PFSK-1 (cell line): ENCODE results near the gene TDRD6.

ENCODE experiments used
- FOXP2 ChIP-seq: optimal IDR thresholded peaks from 2 replicates; pipeline ENCODE3; 2011; ENCODE audit warnings: borderline replicate concordance, control low read depth, inconsistent platforms; ENCODE audit not compliant: insufficient read depth; ENCODE audit errors: extremely low read length, extremely low read depth
- POLR2AphosphoS5 ChIP-seq: IDR thresholded peaks from 2 replicates; pipeline ENCODE4 v1.6.1; 2012; ENCODE audit warnings: low read depth, mild to moderate bottlenecking, control low read depth, low read length, moderate library complexity
- SIN3A ChIP-seq: IDR thresholded peaks from 2 replicates; pipeline ENCODE4 v1.6.1; 2012; ENCODE audit warnings: mild to moderate bottlenecking, low read length, moderate library complexity, borderline replicate concordance; ENCODE audit not compliant: insufficient read depth
- TAF1 ChIP-seq: IDR thresholded peaks from 2 replicates; pipeline ENCODE4 v1.6.1; 2012; ENCODE audit warnings: low read length, control low read depth, borderline replicate concordance; ENCODE audit not compliant: insufficient read depth
- TF ChIP-seq, protein P1 (sequence below), 2 experiments: IDR thresholded peaks; 2 replicates each; pipeline versions ENCODE4 v1.6.1 to v1.8.0; 2011 to 2012; ENCODE audit warnings: low read depth in 2 of 2, low read length in 2 of 2, control low read depth in 1 of 2, inconsistent platforms in 1 of 2, mild to moderate bottlenecking in 1 of 2, moderate library complexity in 1 of 2; ENCODE audit not compliant: insufficient read depth in 1 of 2

TDRD6 gene

DNA sequence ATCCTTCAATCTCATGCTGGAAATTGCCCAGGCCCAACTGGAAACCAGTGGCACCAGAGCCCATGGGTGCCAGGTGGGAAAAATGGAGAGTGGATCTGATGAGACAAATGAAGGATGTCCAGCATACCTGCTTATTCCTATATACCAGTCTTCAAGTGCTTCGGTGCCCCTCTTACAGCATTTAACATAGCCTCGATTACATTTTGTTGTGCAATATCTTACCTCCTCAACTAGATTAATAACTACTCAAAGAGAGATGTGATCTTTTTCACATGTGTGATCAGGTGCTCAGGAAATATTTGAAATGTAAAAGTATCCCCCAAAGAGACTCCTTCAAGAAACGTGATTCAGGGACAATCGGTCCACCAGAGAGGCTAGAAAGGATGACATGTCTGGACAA, 54.2 kb downstream of the TDRD6 start:
- TF ChIP-seq, protein P1, sequence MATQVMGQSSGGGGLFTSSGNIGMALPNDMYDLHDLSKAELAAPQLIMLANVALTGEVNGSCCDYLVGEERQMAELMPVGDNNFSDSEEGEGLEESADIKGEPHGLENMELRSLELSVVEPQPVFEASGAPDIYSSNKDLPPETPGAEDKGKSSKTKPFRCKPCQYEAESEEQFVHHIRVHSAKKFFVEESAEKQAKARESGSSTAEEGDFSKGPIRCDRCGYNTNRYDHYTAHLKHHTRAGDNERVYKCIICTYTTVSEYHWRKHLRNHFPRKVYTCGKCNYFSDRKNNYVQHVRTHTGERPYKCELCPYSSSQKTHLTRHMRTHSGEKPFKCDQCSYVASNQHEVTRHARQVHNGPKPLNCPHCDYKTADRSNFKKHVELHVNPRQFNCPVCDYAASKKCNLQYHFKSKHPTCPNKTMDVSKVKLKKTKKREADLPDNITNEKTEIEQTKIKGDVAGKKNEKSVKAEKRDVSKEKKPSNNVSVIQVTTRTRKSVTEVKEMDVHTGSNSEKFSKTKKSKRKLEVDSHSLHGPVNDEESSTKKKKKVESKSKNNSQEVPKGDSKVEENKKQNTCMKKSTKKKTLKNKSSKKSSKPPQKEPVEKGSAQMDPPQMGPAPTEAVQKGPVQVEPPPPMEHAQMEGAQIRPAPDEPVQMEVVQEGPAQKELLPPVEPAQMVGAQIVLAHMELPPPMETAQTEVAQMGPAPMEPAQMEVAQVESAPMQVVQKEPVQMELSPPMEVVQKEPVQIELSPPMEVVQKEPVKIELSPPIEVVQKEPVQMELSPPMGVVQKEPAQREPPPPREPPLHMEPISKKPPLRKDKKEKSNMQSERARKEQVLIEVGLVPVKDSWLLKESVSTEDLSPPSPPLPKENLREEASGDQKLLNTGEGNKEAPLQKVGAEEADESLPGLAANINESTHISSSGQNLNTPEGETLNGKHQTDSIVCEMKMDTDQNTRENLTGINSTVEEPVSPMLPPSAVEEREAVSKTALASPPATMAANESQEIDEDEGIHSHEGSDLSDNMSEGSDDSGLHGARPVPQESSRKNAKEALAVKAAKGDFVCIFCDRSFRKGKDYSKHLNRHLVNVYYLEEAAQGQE (IDR thresholded peaks at IDR 0.05; ENCODE audit: insufficient read depth in 1 of 2, low read depth in 2 of 2, low read length in 2 of 2) = no peak
- TF ChIP-seq TAF1 (no peak), FOXP2 (no peak), SIN3A (no peak), POLR2AphosphoS5 (no peak)

DNA sequence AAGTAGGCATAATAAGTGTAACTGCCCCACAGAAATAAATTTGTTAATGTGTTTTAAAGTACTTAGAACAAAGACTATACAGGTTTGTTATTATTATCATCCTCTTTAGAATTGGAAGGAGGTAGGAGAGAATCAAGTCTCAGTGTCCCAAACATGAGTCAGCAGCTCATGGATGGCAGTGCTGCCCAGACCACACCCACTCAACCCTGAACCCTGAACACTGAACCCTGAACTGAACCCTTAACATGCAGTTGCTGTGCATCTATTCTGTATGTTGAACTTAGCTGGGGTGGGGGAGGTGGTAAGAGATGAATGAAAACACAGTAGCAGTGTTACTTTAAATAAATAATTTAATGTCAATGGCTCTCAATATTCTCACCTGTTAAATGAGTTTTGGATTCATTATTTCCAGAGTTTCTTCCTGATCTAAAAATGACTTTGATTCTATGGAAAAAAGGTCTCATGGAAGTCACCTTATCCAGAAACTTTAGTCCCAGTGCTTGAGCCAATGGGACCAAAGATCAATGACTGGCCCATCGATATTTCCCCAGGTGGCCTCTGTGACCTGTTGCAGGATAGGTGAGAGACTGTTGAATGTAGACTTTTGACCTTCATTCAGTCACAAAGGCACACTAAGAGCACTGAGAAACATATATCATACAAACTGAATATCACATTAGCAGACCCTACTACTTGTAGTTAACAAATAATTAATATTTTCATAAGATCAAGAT, 55.9 kb downstream of the TDRD6 start:
- TF ChIP-seq POLR2AphosphoS5 (no peak), TAF1 (no peak), FOXP2 (no peak), SIN3A (no peak)
- TF ChIP-seq, protein P1 (IDR thresholded peaks at IDR 0.05; ENCODE audit: insufficient read depth in 1 of 2, low read depth in 2 of 2, low read length in 2 of 2) = no peak

DNA sequence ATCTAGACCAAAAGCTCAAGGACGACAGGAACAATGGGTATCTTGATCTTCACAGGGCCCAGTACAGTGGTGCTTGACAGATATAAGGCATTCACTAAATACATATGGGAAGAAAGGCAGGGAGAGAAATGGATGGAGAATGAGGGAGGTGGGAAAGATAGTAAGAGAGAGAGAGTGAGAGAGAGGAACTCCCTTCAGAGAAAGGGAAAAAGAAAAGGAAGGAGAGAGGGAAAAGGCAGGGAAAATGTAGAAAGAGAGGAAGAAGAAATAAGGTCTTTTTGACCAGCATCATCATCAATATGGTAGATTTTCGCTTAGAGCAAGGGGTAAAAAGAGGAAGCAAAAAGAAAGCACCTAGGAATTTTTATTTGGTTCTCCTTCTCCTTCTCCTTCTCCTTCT, 58.3 kb downstream of the TDRD6 start:
- TF ChIP-seq FOXP2 (no peak), SIN3A (no peak), TAF1 (no peak), POLR2AphosphoS5 (no peak)
- TF ChIP-seq, protein P1 (IDR thresholded peaks at IDR 0.05; ENCODE audit: insufficient read depth in 1 of 2, low read depth in 2 of 2, low read length in 2 of 2) = no peak

DNA sequence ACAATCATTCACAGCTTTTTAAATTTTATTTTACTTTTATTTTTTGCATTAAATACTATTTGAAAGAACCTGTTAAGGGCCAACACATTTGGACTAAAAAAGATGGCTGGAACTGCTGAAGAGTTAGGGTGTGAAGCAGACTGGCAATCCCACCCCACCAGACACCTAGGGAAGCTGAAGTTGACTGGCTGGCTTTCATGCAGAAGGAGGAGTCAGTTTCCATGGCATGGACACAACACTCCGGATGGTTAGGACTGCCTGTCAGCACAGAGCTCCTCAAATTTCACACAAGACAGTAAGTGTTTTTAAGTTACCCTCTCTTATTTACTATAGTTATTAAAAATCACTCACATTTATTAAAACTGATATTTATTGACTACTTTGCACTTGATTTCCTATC, 59.0 kb downstream of the TDRD6 start, which contains the start of gene ANKRD66:
TSS of gene ANKRD66 (plus strand) at position 238 of the 400 bp plus-strand sequence. CDS start 5,016 bp downstream, outside the sequence.
- no peak for TF ChIP-seq POLR2AphosphoS5
- no peak for TF ChIP-seq SIN3A

DNA sequence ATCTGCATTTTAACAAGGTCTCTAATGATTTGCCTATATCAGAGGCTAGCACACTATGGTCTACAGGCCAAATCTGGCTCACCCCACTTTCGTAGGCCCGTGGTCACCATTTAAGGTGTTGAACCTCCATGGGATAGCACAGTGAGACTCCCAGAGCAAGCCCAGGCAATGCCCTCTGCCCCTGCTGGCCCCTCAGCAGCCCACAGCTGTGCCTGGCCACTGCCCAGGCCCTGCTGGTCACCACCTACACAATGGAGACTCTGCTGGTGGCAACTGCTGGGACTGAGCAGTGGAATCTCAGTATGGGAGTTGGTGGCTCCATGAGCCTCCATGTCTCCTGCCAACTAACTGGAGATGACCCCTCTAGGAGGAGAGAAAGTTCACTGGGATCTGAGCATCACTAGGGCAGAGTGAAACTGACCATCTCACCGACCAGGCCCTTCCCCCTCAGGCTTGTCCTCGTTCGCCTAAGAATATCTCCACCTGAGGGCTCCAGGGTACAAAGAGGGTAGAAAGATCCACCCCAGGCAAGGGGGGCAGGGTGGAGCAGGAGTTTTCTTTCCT, 61.3 kb downstream of the TDRD6 start:
- TF ChIP-seq FOXP2 (no peak), TAF1 (no peak), SIN3A (no peak), POLR2AphosphoS5 (no peak)
- TF ChIP-seq, protein P1 (IDR thresholded peaks at IDR 0.05; ENCODE audit: insufficient read depth in 1 of 2, low read depth in 2 of 2, low read length in 2 of 2) = no peak
